HepG2 (cell line): ENCODE data around the gene NUDT16. TPM values are rescaled to one million over a fixed set of nuclear protein-coding genes. Genes with fewer than 3 reads are reported as not detected.

Experiments used
- ARNT2 ChIP-seq: sonication (generic); formaldehyde crosslinking; IDR thresholded peaks from 2 replicates; pipeline ENCODE4 v1.8.0; 2022; ENCODE audit warnings: mild to moderate bottlenecking, low read depth, missing genetic modification reagents, moderate library complexity
- CBFB ChIP-seq: sonication (generic); formaldehyde crosslinking; IDR thresholded peaks from 2 replicates; pipeline ENCODE4 v1.4.0; 2020; ENCODE audit warnings: missing genetic modification reagents
- EHMT2 ChIP-seq: fragments of 200-600 bp; sonication (generic); IDR thresholded peaks from 2 replicates; pipeline ENCODE4 v1.7.0; 2017; ENCODE audit warnings: antibody characterized with exemption, low read depth, low read length, borderline replicate concordance
- FOXC1 ChIP-seq: sonication (generic); formaldehyde crosslinking; IDR thresholded peaks from 2 replicates; pipeline ENCODE4 v1.8.0; 2022; ENCODE audit warnings: mild to moderate bottlenecking, missing genetic modification reagents, borderline replicate concordance
- HES4 ChIP-seq: sonication (generic); formaldehyde crosslinking; IDR thresholded peaks from 2 replicates; pipeline ENCODE4 v1.9.0; 2021; ENCODE audit warnings: mild to moderate bottlenecking, missing genetic modification reagents, borderline replicate concordance
- HIVEP1 ChIP-seq: sonication (generic); formaldehyde crosslinking; IDR thresholded peaks from 2 replicates; pipeline ENCODE4 v1.4.0; 2020; ENCODE audit warnings: mild to moderate bottlenecking, missing genetic modification reagents
- HOXA3 ChIP-seq: sonication (generic); formaldehyde crosslinking; IDR thresholded peaks from 2 replicates; pipeline ENCODE4 v1.5.0; 2020; ENCODE audit warnings: missing genetic modification reagents
- KDM5A ChIP-seq: fragments of 200-600 bp; sonication (generic); IDR thresholded peaks from 2 replicates; pipeline ENCODE4 v1.7.0; 2018; ENCODE audit warnings: antibody characterized with exemption, mild to moderate bottlenecking, low read length, borderline replicate concordance
- SAFB2 ChIP-seq: sonication (generic); formaldehyde crosslinking; IDR thresholded peaks from 2 replicates; pipeline ENCODE4 v1.5.1; 2020; ENCODE audit warnings: missing genetic modification reagents, low read depth, mild to moderate bottlenecking, borderline replicate concordance
- SAP130 ChIP-seq: IDR thresholded peaks from 2 replicates; pipeline ENCODE4 v1.6.1; 2016; ENCODE audit warnings: low read depth
- TBL1XR1 ChIP-seq: fragments of 150-350 bp; IDR thresholded peaks from 2 replicates; pipeline ENCODE4 v1.6.1; 2014; ENCODE audit warnings: borderline replicate concordance, low read length; ENCODE audit not compliant: partially characterized antibody
- ZNF234 ChIP-seq: sonication (generic); formaldehyde crosslinking; conservative IDR thresholded peaks from 2 replicates; pipeline ENCODE4 v1.5.1; 2020; ENCODE audit warnings: mild to moderate bottlenecking, missing genetic modification reagents
- ZNF253 ChIP-seq: sonication (generic); formaldehyde crosslinking; IDR thresholded peaks from 2 replicates; pipeline ENCODE4 v1.8.0; 2022; ENCODE audit warnings: mild to moderate bottlenecking, missing genetic modification reagents, borderline replicate concordance
- ZNF260 ChIP-seq: sonication (generic); formaldehyde crosslinking; IDR thresholded peaks from 2 replicates; pipeline ENCODE4 v1.4.0; 2020; ENCODE audit warnings: missing genetic modification reagents, low read depth, mild to moderate bottlenecking, borderline replicate concordance
- ZNF383 ChIP-seq: sonication (generic); formaldehyde crosslinking; IDR thresholded peaks from 2 replicates; pipeline ENCODE4 v1.4.0; 2020; ENCODE audit warnings: missing genetic modification reagents, mild to moderate bottlenecking, borderline replicate concordance
- ZNF558 ChIP-seq: sonication (generic); formaldehyde crosslinking; IDR thresholded peaks from 2 replicates; pipeline ENCODE4 v1.9.0; 2022; ENCODE audit warnings: mild to moderate bottlenecking, missing genetic modification reagents, borderline replicate concordance
- ZNF670 ChIP-seq: sonication (generic); formaldehyde crosslinking; IDR thresholded peaks from 2 replicates; pipeline ENCODE4 v1.8.0; 2022; ENCODE audit warnings: mild to moderate bottlenecking, missing genetic modification reagents, borderline replicate concordance
- ZNF720 ChIP-seq: sonication (generic); formaldehyde crosslinking; IDR thresholded peaks from 2 replicates; pipeline ENCODE4 v1.4.0; 2020; ENCODE audit warnings: missing genetic modification reagents
- polyA plus RNA-seq, 8 experiments: library from polyadenylated mRNA; depleted of rRNA in 3 of 8; stranded (reverse) in 7 of 8; unstranded in 1 of 8; fragments of >200 nt; fragmentation: Illumina TruSeq in 4 of 8; extraction: Trizol in 4 of 8; gene quantifications; 2 replicates each; pipeline versions ENCODE4 v1.2.1 to v1.2.3, GENCODE V29; 2011 to 2016; ENCODE audit warnings: low read depth in 4 of 8, missing spikeins in 1 of 8, mixed read lengths in 1 of 8; ENCODE audit not compliant: insufficient read depth in 1 of 8
- total RNA-seq, 5 experiments: library from RNA; depleted of rRNA; stranded (reverse); fragments of >200 nt; fragmentation: Illumina TruSeq; extraction: Trizol; gene quantifications; 2 replicates each; pipeline ENCODE4 v1.2.3, GENCODE V29; 2016; ENCODE audit warnings: low read depth in 1 of 5
- TF ChIP-seq, protein P1 (sequence below): sonication (generic); formaldehyde crosslinking; IDR thresholded peaks from 2 replicates; pipeline ENCODE4 v1.4.0; 2020; ENCODE audit warnings: mild to moderate bottlenecking, low read depth, missing genetic modification reagents
- TF ChIP-seq, protein P2 (sequence below): sonication (generic); formaldehyde crosslinking; IDR thresholded peaks from 2 replicates; pipeline ENCODE4 v1.4.0; 2020; ENCODE audit warnings: missing genetic modification reagents, borderline replicate concordance
- TF ChIP-seq, protein P3 (sequence below): sonication (generic); formaldehyde crosslinking; IDR thresholded peaks from 2 replicates; pipeline ENCODE4 v1.5.0; 2020; ENCODE audit warnings: mild to moderate bottlenecking, missing genetic modification reagents
- TF ChIP-seq, protein P4 (sequence below): IDR thresholded peaks from 2 replicates; pipeline ENCODE4 v1.6.1; 2018; ENCODE audit warnings: missing genetic modification reagents, mild to moderate bottlenecking, missing compliant biosample characterization

The NUDT16 gene
- total and polyA plus RNA-seq, 2 of the 13 experiments (the other 11 are each of a cell fraction or from before 2014, with no cell fraction given) = 5.4 to 14.8 TPM

DNA sequence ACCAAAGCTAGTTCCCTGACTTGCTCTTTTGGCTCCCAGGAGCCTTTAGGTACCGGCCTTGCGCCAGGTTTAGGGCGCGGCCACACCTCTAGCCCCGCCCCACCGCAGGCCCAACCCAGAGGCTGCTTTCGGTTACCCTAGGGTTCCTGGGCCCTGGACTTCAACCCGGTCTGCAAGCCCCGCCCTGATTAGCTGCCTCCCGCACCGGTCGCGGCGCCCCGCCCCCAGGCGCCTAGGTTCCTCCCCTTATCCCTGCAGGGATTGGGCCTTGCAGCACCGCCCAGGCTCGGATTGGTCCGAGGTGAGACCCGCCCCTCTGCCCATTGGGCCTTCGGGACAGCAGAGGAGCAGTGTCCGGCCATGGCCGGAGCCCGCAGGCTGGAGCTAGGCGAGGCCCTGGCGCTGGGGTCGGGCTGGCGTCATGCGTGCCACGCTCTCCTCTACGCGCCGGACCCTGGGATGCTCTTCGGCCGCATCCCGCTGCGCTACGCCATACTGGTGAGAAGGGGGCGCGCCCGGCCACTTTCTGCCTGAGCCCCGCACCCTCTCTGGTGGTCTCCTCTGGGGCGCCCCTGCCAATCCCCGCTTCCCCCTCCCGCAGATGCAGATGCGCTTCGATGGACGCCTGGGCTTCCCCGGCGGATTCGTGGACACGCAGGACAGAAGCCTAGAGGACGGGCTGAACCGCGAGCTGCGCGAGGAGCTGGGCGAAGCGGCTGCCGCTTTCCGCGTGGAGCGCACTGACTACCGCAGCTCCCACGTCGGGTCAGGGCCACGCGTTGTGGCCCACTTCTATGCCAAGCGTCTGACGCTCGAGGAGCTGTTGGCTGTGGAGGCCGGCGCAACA lies at the start of gene NUDT16 (continued):
- TF ChIP-seq HIVEP1 (CRISPR knock-in tag) (peak; percentile 75; the same call in 1 of the 2 replicates), ZNF260 (no peak), EHMT2 (no peak), HES4 (CRISPR knock-in tag) (no peak; the same call in 1 of the 2 replicates), FOXC1 (CRISPR knock-in tag) (peak; percentile 76), KDM5A (no peak; the same call in 1 of the 2 replicates), TBL1XR1 (no peak), ZNF383 (CRISPR knock-in tag) (no peak), ZNF670 (0 out of 2 replicates have a peak, but pooled peaks have one; percentile 31), ZNF234 (CRISPR knock-in tag) (0 out of 2 replicates have a peak, but pooled peaks have one; percentile 83), SAFB2 (CRISPR knock-in tag) (peak; percentile 78; the same call in 1 of the 2 replicates), ZNF558 (peak; percentile 87; the same call in 1 of the 2 replicates), HOXA3 (CRISPR knock-in tag) (peak; percentile 64; the same call in 1 of the 2 replicates), SAP130 (CRISPR knock-in tag) (peak; percentile 87), ZNF720 (CRISPR knock-in tag) (no peak), CBFB (CRISPR knock-in tag) (peak; percentile 52), ARNT2 (peak; percentile 43), ZNF253 (CRISPR knock-in tag) (0 out of 2 replicates have a peak, but pooled peaks have one; percentile 54)
- TF ChIP-seq, protein P1, sequence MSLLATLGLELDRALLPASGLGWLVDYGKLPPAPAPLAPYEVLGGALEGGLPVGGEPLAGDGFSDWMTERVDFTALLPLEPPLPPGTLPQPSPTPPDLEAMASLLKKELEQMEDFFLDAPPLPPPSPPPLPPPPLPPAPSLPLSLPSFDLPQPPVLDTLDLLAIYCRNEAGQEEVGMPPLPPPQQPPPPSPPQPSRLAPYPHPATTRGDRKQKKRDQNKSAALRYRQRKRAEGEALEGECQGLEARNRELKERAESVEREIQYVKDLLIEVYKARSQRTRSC (CRISPR knock-in tag) = no peak
- TF ChIP-seq, protein P2, sequence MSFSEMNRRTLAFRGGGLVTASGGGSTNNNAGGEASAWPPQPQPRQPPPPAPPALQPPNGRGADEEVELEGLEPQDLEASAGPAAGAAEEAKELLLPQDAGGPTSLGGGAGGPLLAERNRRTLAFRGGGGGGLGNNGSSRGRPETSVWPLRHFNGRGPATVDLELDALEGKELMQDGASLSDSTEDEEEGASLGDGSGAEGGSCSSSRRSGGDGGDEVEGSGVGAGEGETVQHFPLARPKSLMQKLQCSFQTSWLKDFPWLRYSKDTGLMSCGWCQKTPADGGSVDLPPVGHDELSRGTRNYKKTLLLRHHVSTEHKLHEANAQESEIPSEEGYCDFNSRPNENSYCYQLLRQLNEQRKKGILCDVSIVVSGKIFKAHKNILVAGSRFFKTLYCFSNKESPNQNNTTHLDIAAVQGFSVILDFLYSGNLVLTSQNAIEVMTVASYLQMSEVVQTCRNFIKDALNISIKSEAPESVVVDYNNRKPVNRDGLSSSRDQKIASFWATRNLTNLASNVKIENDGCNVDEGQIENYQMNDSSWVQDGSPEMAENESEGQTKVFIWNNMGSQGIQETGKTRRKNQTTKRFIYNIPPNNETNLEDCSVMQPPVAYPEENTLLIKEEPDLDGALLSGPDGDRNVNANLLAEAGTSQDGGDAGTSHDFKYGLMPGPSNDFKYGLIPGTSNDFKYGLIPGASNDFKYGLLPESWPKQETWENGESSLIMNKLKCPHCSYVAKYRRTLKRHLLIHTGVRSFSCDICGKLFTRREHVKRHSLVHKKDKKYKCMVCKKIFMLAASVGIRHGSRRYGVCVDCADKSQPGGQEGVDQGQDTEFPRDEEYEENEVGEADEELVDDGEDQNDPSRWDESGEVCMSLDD (CRISPR knock-in tag) = peak; percentile 24; the same call in 1 of the 2 replicates
- TF ChIP-seq, protein P3, sequence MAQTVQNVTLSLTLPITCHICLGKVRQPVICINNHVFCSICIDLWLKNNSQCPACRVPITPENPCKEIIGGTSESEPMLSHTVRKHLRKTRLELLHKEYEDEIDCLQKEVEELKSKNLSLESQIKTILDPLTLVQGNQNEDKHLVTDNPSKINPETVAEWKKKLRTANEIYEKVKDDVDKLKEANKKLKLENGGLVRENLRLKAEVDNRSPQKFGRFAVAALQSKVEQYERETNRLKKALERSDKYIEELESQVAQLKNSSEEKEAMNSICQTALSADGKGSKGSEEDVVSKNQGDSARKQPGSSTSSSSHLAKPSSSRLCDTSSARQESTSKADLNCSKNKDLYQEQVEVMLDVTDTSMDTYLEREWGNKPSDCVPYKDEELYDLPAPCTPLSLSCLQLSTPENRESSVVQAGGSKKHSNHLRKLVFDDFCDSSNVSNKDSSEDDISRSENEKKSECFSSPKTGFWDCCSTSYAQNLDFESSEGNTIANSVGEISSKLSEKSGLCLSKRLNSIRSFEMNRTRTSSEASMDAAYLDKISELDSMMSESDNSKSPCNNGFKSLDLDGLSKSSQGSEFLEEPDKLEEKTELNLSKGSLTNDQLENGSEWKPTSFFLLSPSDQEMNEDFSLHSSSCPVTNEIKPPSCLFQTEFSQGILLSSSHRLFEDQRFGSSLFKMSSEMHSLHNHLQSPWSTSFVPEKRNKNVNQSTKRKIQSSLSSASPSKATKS (CRISPR knock-in tag) = no peak
- TF ChIP-seq, protein P4, sequence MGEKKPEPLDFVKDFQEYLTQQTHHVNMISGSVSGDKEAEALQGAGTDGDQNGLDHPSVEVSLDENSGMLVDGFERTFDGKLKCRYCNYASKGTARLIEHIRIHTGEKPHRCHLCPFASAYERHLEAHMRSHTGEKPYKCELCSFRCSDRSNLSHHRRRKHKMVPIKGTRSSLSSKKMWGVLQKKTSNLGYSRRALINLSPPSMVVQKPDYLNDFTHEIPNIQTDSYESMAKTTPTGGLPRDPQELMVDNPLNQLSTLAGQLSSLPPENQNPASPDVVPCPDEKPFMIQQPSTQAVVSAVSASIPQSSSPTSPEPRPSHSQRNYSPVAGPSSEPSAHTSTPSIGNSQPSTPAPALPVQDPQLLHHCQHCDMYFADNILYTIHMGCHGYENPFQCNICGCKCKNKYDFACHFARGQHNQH = peak; percentile 74; the same call in 1 of the 2 replicates
